ENCODE results near the gene CDHR5.

Gene CDHR5

DNA sequence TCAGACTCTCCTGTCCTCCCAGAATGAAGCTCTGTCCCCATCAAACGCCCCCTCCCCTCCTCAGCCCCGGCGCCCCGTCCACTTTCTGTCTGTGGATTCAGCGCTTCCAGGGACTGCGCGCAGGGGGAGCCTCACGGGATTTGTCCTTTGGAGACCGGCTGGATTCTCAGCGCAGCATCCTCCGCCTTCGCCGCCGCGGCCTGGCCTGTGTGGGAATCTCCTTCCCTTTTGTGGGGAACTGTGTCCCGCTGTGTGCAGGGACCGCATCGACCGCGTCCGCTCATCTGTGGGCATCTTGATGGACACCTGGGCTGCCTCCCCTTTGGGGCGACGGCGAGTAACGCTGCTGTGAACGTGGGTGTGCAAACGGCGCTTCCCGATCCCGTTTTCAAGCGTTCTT lies 3.3 kb upstream of the CDHR5 start:
- Histone ChIP-seq H3K27ac (peak overlapping the region; percentile 90), H3K79me2 (ENCODE audit: insufficient read depth, low read depth) (no peaks in the 10 kb centered on the region), H3K9ac (peak overlapping the region; percentile 55), H2AFZ (ENCODE audit: low read depth) (peak overlapping the region; percentile 6; the same call in 1 of the 2 replicates), H3K27me3 (ENCODE audit: insufficient read depth, low read depth) (no peaks in the 10 kb centered on the region), H4K20me1 (ENCODE audit: insufficient read depth) (no peaks in the 10 kb centered on the region), H3K36me3 (ENCODE audit: insufficient read depth) (no peaks in the 10 kb centered on the region), H3K4me1 (ENCODE audit: low read depth, poor library complexity, severe bottlenecking) (peaks cover 38% of the 10 kb centered on the region), H3K4me2 (peak overlapping the region; percentile 97), H3K4me3 (IDR thresholded peaks at IDR 0.05; ENCODE audit: insufficient read depth, low read depth, low read length) (no peak overlapping the region)
- TF ChIP-seq CTCF (conservative IDR thresholded peaks at IDR 0.05; ENCODE audit: low read depth, low read length) = no peak

DNA sequence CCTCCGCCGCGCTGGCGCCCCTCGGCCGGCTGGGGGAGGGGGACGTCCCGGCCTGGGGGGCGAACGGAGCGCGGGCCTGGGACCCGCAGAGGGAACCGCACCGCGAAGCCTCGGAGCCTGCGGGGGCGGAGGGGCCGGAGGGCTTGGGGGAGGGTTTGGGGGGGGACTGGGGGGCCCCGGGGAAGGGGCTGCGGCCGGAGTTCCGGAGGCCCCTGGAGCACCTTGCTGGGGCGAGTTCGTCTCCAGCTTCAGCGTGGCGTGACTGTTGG lies 2.5 kb upstream of the CDHR5 start:
- Histone ChIP-seq H3K4me1 (ENCODE audit: low read depth, poor library complexity, severe bottlenecking) (peaks cover 38% of the 10 kb centered on the region), H3K36me3 (ENCODE audit: insufficient read depth) (no peaks in the 10 kb centered on the region), H2AFZ (ENCODE audit: low read depth) (no peak overlapping the region), H3K27me3 (ENCODE audit: insufficient read depth, low read depth) (no peaks in the 10 kb centered on the region), H3K27ac (no peak overlapping the region), H4K20me1 (ENCODE audit: insufficient read depth) (no peaks in the 10 kb centered on the region), H3K9ac (no peak overlapping the region), H3K4me3 (IDR thresholded peaks at IDR 0.05; ENCODE audit: insufficient read depth, low read depth, low read length) (no peak overlapping the region), H3K4me2 (no peak overlapping the region), H3K79me2 (ENCODE audit: insufficient read depth, low read depth) (no peaks in the 10 kb centered on the region)
- no peak for TF ChIP-seq CTCF (conservative IDR thresholded peaks at IDR 0.05; ENCODE audit: low read depth, low read length)

- peak within 1 kb of the TSS; percentile 55; the same call in 1 of the 2 replicates for H3K9ac ChIP-seq
- no peaks in the 10 kb centered on the region for H3K79me2 ChIP-seq (ENCODE audit: insufficient read depth, low read depth)
- H3K4me1 ChIP-seq (ENCODE audit: low read depth, poor library complexity, severe bottlenecking) = peaks cover 38% of the 10 kb centered on the region
- no peaks in the 10 kb centered on the region for H4K20me1 ChIP-seq (ENCODE audit: insufficient read depth)
- no peaks in the 10 kb centered on the region for H3K27me3 ChIP-seq (ENCODE audit: insufficient read depth, low read depth)
- H2AFZ ChIP-seq (ENCODE audit: low read depth) = no peak within 1 kb of the TSS
- peak within 1 kb of the TSS; percentile 97 for H3K4me2 ChIP-seq
- no peak for TF ChIP-seq CTCF (conservative IDR thresholded peaks at IDR 0.05; ENCODE audit: low read depth, low read length)
- H3K4me3 ChIP-seq (IDR thresholded peaks at IDR 0.05; ENCODE audit: insufficient read depth, low read depth, low read length) = no peak within 1 kb of the TSS
- no peaks in the 10 kb centered on the region for H3K36me3 ChIP-seq (ENCODE audit: insufficient read depth)
- H3K27ac ChIP-seq = peak within 1 kb of the TSS; percentile 90
Observed at GRCh38 chr11:626475-627307, 1.9 kb upstream of the CDHR5 start, which contains the start of gene SCT. SCT (minus strand) TSS chr11:627181; CDS start chr11:627143, 38 bp downstream.

DNA sequence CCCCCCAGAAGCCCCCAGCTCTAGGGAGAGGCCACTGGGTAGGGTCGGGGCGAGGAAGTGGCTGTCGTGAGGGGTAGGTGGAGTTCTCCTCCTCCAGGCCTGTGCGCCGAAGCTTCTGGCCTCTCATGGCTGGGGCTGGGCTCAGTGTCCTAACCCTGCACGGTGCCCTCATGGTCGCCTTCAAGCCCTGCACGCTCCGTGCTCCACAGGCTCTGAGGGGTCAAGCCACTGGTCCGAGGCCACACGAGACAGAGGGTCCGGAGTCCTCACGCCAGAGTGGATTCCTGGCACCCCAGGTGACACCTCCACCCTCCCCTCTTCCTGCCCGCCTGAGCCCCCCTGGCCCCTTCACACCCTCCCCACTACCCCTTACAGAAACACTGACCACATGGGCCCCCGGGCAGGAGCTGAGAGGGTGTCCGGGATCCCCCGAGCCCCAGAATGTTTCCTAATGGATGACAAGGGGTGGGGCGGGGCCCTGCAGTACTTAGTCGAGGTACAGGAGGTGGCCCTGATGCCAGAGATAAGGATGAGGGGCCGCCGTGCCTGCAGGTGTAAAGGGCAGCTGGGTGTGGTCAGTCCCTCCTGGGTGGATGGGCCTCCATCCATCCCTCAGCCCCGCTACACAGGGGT lies 997 bp upstream of the CDHR5 start:
- H4K20me1 ChIP-seq (ENCODE audit: insufficient read depth) = no peaks in the 10 kb centered on the region

More for the DNA sequence above, 997 bp upstream of the CDHR5 start:
- Histone ChIP-seq H3K27me3 (ENCODE audit: insufficient read depth, low read depth) (no peaks in the 10 kb centered on the region), H3K36me3 (ENCODE audit: insufficient read depth) (no peaks in the 10 kb centered on the region), H3K9ac (no peak overlapping the region), H3K4me3 (IDR thresholded peaks at IDR 0.05; ENCODE audit: insufficient read depth, low read depth, low read length) (no peak overlapping the region), H3K79me2 (ENCODE audit: insufficient read depth, low read depth) (no peaks in the 10 kb centered on the region), H3K27ac (no peak overlapping the region), H3K4me2 (no peak overlapping the region), H3K4me1 (ENCODE audit: low read depth, poor library complexity, severe bottlenecking) (peaks cover 32% of the 10 kb centered on the region), H2AFZ (ENCODE audit: low read depth) (no peak overlapping the region)
- no peak for TF ChIP-seq CTCF (conservative IDR thresholded peaks at IDR 0.05; ENCODE audit: low read depth, low read length)
